Measurements from ENCODE around the gene ADTRP. TPM values are rescaled to one million over a fixed set of nuclear protein-coding genes. Genes with fewer than 3 reads are reported as not detected.

The ADTRP gene
- total and polyA plus RNA-seq, 2 of the 13 experiments (the other 11 are each of a cell fraction or from before 2014, with no cell fraction given), result not detected

- no peaks in the 10 kb centered on the region for H4K20me1 ChIP-seq (ENCODE audit: insufficient read depth, low read length)
- no peaks in the 10 kb centered on the region for H3K79me2 ChIP-seq (ENCODE audit: insufficient read depth, low read length)
- ChIA-PET CTCF (ENCODE audit: low intra/inter-chr PET ratio, low total read pairs) (no interaction called here), POLR2A (no interaction called here)
- H3K4me3 ChIP-seq (replicated peaks in 1 of 3; ENCODE audit: insufficient read depth in 1 of 3, low read depth in 2 of 3, low read length in 3 of 3), result no peak overlapping the region
- ATAC-seq, result no peak
- no peak overlapping the region for H3K27ac ChIP-seq (ENCODE audit: extremely low read length, insufficient read depth, low read length)
- no TSS peak for BruUV-seq (replicated peaks)
- no peaks in the 10 kb centered on the region for H3K9me3 ChIP-seq (ENCODE audit: low read length)
- H3K9ac ChIP-seq (ENCODE audit: insufficient read depth, low read depth, low read length), result no peak overlapping the region
- intact Hi-C loops (cut with micrococcal nuclease; ENCODE audit: unreplicated experiment), result no loop called here
- H3K36me3 ChIP-seq (replicated peaks in 1 of 2; ENCODE audit: control insufficient read depth in 1 of 2, insufficient read depth in 2 of 2, low read length in 2 of 2), result no peaks in the 10 kb centered on the region
- DNase-seq (ENCODE audit: low spot score), result no peak
- 25% methylated on average over 7 of the region's 7 CpGs for WGBS (ENCODE audit: low lambda C conversion rate)
- H3K4me1 ChIP-seq (ENCODE audit: insufficient read depth, low read length), result peaks cover 15% of the 10 kb centered on the region
- H3K4me2 ChIP-seq (ENCODE audit: low read depth, low read length), result no peak overlapping the region
- H3K27me3 ChIP-seq (ENCODE audit: control insufficient read depth in 1 of 2, insufficient read depth in 2 of 2, low read length in 2 of 2), result peaks cover 0 to 4% of the 10 kb centered on the region in 2 experiments; a peak in 1 of 5 replicates
- in situ Hi-C loops (cut with HindIII; ENCODE audit: extremely low pct_ligation_motif_present, low pct_unique_long_range_greater_than_20kb), result no loop called here
- TF ChIP-seq ZNF280D (CRISPR knock-in tag; IDR thresholded peaks at IDR 0.05), result no peak
- no peak for TF ChIP-seq ZFP36L1 (CRISPR knock-in tag; IDR thresholded peaks at IDR 0.05)
- TF ChIP-seq ZNF282 (IDR thresholded peaks at IDR 0.05; ENCODE audit: partially characterized antibody), result no peak
- no peak for TF ChIP-seq ZSCAN9 (CRISPR knock-in tag; IDR thresholded peaks at IDR 0.05; ENCODE audit: borderline replicate concordance)
- no peak for TF ChIP-seq RARA (CRISPR knock-in tag; IDR thresholded peaks at IDR 0.05)
- TF ChIP-seq ZNF362 (CRISPR knock-in tag; IDR thresholded peaks at IDR 0.05; ENCODE audit: borderline replicate concordance), result no peak
- TF ChIP-seq CENPX (CRISPR knock-in tag; IDR thresholded peaks at IDR 0.05), result no peak
- TF ChIP-seq ARID2 (CRISPR knock-in tag; IDR thresholded peaks at IDR 0.05; ENCODE audit: borderline replicate concordance), result no peak
- H2AFZ ChIP-seq (ENCODE audit: low read length), result no peak overlapping the region
- no peak for FAIRE-seq
These were observed 19.9 kb upstream of the ADTRP start for GRCh38 chr6:11798538-11798937.

Data from HepG2 (cell line).